HK-2 (cell line): ENCODE measurements around the gene BMP7.
A peak's percentile ranks its signal among the peaks of the same experiment; 100 is the strongest.

Experiments used
- DNase-seq: peaks from one replicate; pipeline ENCODE4 v3.0.0-alpha.2; 2018; ENCODE audit not compliant: unreplicated experiment

The BMP7 gene

GRCh38 chr20:57229490-57229889 is 37.0 kb downstream of the BMP7 start:
- DNase-seq: no peak

DNA sequence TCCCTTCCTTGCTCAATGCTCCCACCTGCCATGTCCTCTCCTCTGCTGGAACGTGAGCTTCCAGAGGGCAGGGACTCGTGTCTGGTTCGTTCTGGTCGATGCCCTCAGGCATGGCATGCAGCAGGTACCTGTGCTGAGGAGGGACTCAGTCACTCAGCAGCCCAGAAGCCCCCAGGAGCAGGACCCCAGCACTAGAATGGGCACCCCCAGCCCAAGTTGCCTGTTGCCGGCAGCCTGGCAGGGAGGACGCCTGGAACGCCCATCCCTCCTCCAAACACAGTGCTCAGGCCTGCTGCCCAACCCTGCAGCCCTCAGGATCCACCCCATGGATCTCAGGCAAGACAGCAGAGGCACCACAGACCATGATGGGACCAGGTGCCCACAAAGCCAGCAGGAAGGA is 40.6 kb downstream of the BMP7 start:
- DNase-seq: no peak

DNA sequence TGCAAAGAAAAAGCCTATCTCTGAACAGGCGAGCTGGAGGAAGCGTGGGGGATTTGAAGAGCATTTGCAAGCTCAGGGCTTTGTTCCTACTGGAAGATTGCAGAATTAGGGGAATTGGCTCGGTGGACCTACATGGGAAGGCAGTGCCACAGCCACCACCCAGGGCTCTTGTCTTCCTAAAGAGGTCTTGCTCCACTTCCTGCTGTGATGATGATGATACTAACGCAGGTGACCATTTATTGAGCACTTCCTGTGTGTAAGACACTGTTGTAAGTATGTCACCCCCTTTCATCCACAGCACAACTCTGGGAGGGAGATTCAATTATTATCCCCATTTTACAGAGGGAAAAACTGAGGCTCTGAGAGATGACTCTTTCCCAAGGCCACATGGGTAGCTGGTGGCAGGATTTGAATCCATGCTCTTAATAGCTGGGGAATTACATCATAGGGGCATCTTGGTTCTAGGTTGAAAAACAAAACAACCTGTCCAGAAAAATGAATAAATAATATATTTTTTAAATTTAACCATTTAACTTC is 41.2 kb downstream of the BMP7 start:
- no peak for DNase-seq

DNA sequence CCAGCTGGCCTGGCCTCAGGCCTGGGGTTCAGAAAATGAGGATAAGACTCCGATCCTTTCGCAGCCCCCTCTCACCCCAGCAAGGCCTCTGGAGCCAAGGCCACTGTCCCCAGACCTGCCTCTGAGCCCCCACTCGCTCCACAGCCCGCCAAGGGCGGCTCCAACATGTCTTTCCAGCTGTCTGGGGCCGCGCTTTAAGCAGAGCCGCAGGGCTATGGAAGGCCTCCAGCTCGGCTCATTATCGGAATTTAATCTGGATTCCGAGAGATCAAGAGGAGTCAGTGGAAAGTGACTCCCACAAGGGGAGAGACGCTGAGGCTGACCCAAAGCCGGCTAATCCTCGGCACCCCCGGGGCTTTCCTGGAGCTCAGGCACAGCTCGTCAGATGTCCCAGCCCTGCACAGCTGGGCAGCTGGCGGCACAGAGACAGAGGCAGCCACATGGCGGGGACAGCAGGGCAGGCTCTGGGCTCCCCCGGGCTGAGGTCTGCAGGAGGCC is 41.8 kb downstream of the BMP7 start:
- no peak for DNase-seq

DNA sequence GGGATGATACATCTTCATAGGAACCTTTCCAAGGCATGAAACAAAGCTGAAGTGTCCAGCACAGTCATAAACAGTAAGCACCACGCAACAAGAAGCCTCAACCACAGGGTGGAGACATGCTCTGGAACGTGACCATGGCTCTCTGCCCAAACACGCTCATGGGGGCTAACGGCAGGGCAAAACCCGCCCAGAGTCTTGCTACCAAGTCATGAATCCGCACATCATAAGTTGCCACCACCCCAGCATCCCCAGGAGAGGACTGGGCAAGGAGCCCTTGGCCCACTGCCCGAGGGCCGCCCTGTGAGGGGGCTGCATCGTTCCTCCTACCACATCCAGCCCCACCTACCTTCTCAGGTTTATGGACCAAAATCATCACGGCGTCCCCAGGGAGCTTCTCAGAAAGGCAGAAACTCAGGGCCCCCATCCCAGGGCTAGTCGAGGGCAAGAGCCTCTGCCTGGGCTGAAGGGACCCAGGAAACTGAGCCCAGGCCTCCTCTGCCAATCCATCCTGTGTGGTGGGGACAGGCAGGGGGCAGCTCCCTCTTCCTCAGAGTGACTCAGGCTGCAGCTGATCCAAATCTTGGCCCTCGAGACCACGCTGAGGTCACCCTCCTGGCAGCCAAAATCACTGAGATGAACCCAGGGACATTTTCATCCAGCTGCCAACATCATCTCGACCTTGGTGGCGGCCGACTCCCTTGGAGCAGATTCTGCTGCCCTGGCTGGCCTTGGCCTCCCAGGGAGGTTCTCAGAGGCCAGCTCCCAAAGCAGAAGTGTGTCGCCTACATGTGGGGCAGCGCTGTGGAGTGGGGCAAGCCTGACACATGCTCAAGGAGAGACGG is 42.6 kb downstream of the BMP7 start:
- no peak for DNase-seq

- DNase-seq: no peak
Observed at GRCh38 chr20:57222631-57222950, 43.9 kb downstream of the BMP7 start.

DNA sequence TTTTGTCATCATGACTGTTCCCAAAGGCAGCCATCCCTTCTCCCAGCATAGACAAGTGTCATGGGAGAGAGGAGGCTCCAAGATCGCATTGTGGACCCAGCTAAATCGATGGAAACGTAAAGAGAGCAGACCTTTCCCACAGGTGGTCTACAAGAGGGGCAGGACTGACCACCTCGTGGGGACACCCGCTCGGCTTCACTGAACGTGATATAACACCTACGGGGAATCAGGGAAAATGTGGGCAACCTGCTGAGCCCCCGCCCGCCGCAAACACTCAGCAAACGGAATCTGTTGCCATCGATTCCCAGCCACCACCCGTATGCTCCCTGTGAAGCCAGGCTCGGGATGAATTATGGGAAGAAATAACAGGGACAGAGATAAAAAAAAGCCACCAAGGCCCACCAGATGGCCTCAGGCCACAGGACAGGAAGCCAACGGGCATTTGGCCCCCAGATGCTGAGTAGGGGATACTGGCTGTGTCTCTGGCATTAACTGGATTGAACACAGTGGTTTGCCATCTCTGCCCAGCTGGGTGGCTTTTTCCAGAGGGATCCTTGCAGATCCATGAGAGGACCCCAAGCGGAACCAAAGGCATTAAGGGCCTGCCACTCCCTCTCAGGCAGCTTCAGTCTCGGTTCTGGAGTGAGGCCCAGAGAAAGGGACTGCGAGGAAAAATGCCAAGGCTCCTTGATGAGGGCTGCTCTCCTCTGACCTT is 44.4 kb downstream of the BMP7 start:
- no peak for DNase-seq

- no peak for DNase-seq
Observed at GRCh38 chr20:57220337-57221145, 45.9 kb downstream of the BMP7 start.

DNA sequence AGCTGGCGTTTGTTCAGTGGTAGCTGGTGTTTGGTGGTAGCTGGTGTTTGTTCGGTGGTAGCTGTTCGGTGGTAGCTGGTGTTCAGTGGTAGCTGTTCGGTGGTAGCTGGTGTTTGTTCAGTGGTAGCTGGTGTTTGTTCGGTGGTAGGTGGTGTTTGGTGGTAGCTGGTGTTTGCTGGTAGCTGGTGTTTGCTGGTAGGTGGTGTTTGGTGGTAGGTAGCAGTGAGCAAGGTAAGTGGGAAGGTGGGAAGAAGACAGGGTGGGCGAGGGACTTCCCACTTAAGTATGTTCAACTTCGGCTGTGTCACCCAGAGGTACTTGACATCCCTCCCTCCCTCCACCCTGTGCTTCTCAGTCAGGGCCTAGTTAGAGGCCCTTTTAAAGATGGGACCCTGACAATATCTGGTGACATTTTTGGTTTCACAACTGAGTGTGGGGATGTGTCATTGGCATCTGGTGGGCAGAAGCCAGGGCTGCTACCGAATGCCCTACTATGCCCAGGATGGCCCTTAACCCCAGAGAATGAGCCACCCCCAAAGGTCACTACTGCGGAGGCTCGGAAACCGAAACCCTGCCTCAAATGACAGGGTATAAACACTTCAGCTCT is 47.3 kb downstream of the BMP7 start:
- DNase-seq: no peak

DNA sequence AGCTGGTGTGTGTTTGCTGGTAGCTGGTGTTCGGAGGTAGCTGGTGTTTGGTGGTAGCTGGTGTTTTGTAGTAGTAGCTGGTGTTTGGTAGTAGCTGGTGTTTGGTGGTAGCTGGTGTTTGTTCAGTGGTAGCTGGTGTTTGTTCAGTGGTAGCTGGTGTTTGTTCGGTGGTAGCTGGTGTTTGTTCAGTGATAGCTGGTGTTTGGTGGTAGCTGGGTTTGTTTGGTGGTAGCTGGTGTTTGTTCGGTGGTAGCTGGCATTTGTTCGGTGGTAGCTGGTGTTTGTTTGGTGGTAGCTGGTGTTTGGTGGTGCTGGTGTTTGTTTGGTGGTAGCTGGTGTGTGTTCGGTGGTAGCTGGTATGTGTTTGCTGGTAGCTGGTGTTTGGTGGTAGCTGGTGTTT is 48.0 kb downstream of the BMP7 start:
- no peak for DNase-seq

DNA sequence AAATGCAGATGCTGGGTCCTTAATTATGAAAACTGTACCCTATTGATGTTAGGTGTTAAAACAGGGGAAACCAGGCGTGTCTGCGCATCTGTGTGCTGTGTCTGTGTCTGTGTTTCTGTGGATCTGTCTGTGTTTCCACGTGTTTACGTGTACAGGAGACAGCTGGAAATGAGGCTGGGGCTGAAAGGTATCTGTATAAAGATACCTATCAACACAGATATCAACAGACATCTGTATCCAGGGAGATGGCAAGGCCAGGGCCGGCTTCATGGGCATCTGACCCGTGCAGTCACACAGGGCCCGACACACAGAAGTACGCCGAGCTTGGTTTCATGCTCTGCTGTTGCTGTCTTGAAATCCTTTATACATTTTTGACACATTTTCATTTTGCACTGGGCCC is 48.6 kb downstream of the BMP7 start:
- DNase-seq: no peak

- DNase-seq: no peak
Observed at GRCh38 chr20:57216669-57217068, 49.8 kb downstream of the BMP7 start.

DNA sequence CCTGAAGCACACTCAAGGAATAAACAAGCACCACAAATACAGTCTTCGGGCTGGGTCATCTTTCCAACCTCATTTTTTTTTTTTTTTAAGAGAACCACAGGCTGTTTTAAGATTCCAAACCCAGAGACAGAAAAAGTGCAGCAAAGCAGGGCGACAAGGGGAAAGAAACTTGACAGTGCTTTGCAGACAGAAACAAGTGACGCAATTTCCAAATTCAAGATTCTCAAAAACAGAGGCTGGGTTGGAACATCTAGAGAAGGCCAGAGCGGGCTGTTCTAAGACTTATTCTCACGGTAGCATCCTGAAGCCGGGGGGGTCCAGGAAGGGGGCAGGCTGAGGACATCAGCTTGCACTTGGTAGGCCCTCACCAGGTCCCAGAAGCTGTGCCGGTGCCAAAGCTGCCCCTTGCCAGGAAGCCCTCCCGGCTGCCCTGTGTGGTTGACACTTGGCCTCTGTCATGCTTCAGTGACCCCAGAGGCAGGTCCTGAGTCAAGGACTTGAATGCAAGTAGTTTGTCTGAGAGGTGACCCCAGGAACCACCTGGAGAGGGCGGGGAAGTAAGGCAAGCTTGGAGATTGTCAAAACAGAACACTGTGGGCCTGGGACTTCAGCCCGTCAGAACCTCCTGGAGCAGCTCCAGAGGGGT is 50.5 kb downstream of the BMP7 start:
- DNase-seq: no peak

DNA sequence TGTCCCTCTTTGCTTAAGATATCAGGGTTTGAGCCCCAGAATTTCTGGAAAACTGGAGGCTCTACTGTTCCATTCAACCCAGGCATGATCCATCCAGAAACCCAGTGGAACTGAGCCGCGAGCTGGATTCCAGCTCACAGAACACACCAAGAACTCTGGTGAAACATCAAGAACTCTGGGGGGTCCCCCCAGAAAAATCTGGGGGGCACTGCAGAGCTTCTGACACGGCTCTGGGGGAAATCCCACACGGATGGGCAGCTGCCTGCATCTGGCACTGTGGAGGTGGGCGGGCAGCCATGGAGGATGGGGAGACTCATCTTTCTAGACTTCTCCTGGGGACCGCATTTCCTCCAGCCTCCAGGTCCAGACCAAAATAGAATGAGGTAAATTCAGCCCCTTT is 51.0 kb downstream of the BMP7 start:
- DNase-seq: no peak

DNA sequence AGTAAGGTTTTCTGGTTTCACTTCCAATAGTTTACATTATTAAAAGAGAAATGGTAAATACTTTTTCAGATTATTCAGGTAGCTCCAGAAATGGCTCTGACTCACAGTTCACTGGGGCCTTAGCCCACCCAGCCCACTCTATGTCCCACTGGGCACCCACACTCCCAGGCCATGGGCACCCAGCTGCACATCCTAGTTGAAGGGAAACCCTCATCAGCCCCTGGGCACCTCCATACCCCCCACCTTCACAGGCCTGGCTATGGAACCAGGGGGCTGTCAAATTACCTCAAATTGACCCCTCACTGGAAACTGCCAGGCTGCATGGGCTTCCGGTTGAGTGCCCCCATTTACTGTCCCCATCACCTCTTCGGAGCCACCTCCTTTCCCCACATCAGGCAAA is 51.5 kb downstream of the BMP7 start:
- DNase-seq: no peak

DNA sequence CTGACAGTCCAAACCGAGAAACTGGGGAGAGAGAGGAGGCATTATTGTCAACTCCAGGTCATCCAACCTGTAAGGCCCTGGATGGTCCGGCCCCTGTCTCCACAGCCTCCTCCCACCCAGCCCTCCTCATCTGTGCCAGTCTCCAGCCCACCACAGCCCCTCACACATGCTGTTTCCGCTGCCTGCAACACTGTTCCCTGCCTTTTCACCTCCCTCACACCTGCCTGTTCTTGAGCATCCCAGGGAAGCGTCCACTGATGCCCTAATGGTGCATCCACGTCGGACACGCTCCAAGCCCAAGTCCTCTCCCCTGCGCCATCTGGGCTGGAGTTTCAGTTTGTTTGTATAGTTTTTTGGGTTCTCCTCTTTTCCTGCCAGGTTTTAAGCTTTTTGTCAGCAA is 52.0 kb downstream of the BMP7 start:
- DNase-seq: no peak

GRCh38 chr20:57213924-57214323 is 52.5 kb downstream of the BMP7 start:
- no peak for DNase-seq

DNA sequence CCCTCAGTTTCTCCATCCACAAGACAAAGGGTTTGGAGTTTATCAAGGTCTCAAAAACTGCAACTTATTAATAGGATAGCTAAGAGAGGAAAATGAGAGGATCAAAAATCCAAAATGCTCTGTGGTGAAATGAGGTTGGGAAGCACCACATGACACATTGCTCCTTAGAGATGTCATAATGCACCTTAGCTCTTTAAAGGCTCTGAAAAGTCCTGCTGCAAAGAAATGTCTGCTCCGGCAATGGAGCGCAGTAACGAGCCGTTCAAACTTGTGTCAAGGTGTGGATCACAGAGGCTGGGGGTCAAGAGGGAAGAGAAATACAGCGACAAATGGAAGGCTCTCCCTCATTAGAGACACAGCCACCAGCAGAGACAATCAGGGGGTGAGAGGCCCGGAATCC is 53.1 kb downstream of the BMP7 start:
- no peak for DNase-seq

- DNase-seq: peak; percentile 88
Observed at GRCh38 chr20:57212534-57213276, 53.7 kb downstream of the BMP7 start.

DNA sequence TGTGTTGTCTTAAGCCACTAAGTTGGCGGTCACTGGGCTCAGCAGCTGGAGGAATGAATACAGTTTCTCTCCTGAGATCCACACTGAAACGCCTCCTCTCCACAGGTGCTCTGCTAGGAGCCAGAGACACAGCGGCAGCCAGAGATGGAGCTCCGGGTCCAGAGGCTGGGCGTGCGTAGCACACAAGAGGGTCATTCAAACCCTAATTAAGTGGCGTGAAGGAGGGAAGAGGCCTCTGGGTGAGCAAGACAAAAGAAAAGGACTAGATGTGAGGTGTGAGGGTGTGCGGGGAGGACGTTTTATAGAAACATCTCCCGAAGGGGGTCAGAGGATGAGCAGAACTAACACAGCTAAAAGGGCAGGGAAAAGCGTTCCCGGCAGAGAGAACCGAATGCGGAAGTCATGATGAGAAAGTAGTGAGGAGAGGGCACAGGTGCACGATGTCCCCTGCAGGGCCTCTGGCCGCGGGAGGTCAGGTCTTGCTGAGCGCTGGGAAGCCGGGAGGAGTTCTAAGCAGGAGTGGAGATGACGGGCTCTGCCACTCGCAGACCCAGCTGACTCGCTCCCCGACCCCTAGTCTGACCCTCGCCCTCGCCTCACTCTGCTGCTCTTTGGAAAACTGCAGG is 54.4 kb downstream of the BMP7 start:
- DNase-seq: no peak
